Adrenal gland (tissue), 5 donors: ENCODE measurements around the gene NUP98.

Experiments used
- CTCF ChIP-seq, 6 experiments: fragments of 450-650 bp in 4 of 6; fragments of 200-600 bp in 2 of 6; sonication (generic) in 1 of 6; IDR thresholded peaks; 1 replicate in 5 of 6; 2 replicates in 1 of 6; pipeline versions ENCODE4 v1.5.1 to v1.8.0; 2016 to 2021; ENCODE audit warnings: antibody characterized with exemption in 6 of 6, mild to moderate bottlenecking in 2 of 6, moderate library complexity in 1 of 6
- POLR2A ChIP-seq, 2 donors: fragments of 450-650 bp; IDR thresholded peaks; one replicate each; pipeline ENCODE4 v1.6.1; 2017; ENCODE audit warnings: antibody characterized with exemption in 2 of 2, mild to moderate bottlenecking in 2 of 2, moderate library complexity in 1 of 2
- donor health status: DM: no; HTN: no; CAD: no.

GRCh38 chr11:3703383-3703782 lies 94.0 kb downstream of the NUP98 start:
- no peak for TF ChIP-seq CTCF (IDR thresholded peaks at IDR 0.05)
- no peak for TF ChIP-seq POLR2A (IDR thresholded peaks at IDR 0.05)
